HG03039 (cell line): ENCODE measurements around the gene STIM1.
A peak's percentile ranks its signal among the peaks of the same experiment; 100 is the strongest.
"Not testable (repeated sequence)": the region's sequence is repeated elsewhere in the genome, so short reads cannot be mapped to it uniquely, and the experiment has no call there.

Experiments used
- ATAC-seq: cut with Tn5 transposase; IDR thresholded peaks from one replicate; pipeline ENCODE4 v1.9.1; 2021; ENCODE audit warnings: mild to moderate bottlenecking, moderate library complexity; ENCODE audit not compliant: unreplicated experiment

The STIM1 gene

DNA sequence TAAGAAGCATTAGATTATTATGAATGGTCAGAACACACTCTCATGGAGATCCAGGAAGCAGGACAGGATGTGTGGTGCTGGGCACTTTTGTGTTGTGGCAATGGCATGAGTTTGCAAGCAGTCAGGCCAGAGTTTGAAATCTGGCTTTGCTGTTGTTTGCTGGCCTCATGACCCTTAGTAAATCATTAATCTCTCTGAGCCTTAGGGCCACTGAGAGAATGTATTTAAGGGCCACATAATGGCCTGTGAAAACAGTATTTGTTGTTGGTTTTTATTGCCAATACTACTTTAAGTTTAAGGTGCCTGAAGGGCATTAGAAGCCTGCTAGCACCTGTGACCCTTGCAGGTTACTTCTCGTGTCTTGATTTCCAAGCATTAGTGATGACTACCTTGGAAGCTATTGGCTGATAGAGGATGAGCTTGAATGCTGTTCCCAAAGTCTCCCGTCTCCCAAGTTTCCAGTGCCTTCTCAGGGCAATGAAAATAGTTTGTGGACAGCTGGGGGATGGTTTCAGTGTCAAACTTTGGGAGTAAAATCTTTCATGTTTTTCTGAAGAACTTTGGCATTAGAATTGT lies 24.6 kb downstream of the STIM1 start:
- peak; percentile 16 for ATAC-seq

DNA sequence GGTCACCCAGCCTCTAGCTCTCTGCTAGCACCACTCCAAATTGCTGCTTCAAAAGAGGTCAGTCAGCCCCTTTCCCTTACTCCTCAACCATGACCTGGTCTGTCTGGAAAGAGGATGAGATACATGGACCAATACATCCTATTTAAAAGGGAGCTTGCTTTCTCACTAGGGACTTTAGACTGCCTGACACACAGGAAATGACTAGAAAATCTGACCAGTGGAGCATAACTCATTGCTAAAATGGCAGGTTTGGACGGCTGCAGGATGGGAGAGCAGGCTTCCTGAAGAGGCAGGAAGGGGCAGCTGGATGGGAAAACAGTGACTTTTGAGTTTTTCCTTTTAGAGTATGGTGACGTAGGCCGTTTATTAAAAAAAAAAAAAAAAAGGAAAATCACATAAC lies 25.3 kb downstream of the STIM1 start:
- ATAC-seq, result no peak

DNA sequence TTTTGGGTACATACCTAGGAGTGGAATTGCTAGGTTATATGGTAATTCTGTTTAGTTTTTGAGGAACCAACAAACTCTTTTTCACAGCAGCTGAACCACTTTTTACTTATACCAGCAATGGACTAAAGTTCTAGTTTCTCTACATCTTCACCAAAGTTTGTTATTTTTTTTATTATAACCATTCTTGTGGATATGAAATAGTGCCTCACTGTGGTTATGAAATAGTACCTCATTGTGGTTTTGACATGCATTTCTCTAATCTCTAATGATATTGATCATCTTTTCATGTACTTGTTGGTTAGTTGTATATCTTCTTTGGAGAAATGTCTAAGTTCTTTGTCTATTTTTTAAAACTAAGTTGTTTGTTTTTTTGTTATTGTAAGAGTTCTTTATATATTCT lies 27.2 kb downstream of the STIM1 start:
- ATAC-seq, result no peak

- ATAC-seq, result no peak
Measured at GRCh38 chr11:3885855-3886254, 30.4 kb downstream of the STIM1 start.

GRCh38 chr11:3886985-3887384 lies 31.5 kb downstream of the STIM1 start:
- ATAC-seq, result no peak

GRCh38 chr11:3888876-3889275 lies 33.4 kb downstream of the STIM1 start:
- no peak for ATAC-seq

DNA sequence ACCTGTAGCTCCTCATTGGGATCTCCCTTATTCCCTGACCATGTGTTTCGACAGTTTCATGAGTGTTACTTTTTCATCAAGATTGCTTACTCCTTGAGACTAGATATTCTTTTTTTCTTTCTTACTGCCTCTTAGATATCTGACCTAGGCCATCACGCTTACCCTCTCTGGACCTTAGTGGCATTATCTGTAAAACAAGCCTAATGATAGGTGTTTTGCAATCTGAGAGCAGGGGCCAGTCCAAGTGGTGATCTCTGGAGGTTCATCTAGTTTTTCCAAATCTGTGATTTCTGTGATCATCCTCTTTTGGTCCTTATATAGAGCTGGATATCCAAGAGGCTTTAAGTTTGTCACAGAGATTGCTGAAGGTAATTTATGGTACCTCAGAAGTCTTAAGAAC lies 34.5 kb downstream of the STIM1 start:
- ATAC-seq, result no peak

DNA sequence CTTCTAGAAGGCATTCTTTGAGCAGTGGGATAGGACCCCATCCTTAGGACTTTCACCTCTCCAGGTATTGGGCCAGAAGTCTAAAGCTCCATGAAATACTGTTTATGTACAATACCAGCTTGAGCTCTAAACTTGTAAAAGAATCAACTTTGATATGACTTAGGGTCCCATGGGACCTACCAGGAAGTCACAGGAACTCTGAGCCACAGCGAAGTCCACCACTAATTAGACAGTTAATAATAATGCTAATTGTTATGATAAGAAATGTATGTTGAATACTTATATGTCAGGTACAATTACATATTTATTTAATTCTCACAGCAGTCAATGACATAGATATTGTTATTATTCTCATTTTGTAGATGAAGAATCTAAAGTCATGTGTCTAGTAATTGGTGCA lies 35.3 kb downstream of the STIM1 start:
- ATAC-seq, result no peak

DNA sequence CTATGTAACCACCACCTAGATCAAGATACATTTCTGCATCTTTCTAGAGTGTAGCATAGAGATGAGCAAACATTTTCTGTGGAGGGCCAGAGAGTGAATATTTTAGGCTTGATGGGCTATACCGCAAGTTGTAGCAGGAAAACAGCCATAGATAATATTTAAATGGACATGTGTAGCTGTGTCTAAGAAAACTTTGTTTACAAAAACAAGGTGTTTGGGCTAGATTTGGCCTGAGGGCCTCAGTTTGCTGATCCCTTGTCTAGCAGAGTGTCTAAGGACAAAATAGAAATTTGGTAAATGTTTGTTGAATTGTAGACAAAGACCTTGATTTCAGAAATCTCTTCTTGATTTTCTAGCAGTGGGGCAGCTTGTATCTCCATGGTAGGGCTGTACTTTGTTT lies 36.3 kb downstream of the STIM1 start:
- ATAC-seq, result no peak

- no peak for ATAC-seq
Measured at GRCh38 chr11:3892156-3892555, 36.7 kb downstream of the STIM1 start.

GRCh38 chr11:3893311-3893710 lies 37.8 kb downstream of the STIM1 start:
- ATAC-seq, result no peak

DNA sequence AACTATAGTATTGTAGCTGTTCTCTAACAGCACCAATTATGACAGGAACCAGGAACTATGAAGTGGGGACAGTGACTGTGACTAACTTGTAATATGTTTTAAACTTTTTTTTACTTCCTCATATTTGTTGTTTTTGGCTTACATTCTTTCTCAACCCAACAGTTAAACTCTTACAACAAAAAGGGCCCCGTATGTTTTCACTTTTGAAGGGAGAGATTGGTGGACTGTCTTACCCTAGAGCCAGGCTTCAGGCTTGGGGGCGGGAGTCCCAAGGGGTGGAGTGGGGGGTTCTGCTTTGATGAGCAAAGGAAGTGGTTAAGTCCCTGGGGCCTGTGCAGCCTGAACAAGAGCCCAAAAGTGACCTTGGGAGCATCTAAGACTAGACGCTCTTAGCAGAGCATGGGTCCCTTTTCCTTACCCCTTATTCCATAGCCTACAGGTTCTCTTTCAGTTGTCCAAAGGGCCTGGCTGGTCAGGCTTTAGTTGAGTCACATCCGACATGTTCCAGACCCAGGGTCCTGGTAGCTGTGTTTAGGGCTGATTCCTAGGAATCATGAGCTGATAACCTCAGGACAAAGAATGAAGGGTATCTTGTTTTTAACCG lies 38.8 kb downstream of the STIM1 start:
- ATAC-seq, result peak; percentile 98

GRCh38 chr11:3896644-3897043 lies 41.2 kb downstream of the STIM1 start:
- no peak for ATAC-seq

DNA sequence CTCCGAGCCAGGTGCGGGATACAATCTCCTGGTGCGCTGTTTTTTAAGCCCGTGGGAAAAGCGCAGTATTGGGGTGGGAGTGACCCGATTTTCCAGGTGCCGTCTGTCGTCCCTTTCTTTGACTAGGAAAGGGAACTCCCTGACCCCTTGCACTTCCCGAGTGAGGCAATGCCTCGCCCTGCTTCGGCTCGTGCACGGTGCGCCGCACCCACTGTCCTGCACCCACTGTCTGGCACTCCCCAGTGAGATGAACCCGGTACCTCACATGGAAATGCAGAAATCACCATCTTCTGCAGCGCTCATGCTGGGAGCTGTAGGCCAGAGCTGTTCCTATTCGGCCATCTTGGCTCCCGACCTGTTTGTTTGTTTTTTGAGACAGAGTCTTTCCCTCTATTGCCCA lies 44.8 kb downstream of the STIM1 start:
- not testable (repeated sequence) for ATAC-seq

- ATAC-seq, result no peak
Measured at GRCh38 chr11:3901249-3902025, 46.0 kb downstream of the STIM1 start.

GRCh38 chr11:3902441-3902840 lies 47.0 kb downstream of the STIM1 start:
- ATAC-seq, result no peak

DNA sequence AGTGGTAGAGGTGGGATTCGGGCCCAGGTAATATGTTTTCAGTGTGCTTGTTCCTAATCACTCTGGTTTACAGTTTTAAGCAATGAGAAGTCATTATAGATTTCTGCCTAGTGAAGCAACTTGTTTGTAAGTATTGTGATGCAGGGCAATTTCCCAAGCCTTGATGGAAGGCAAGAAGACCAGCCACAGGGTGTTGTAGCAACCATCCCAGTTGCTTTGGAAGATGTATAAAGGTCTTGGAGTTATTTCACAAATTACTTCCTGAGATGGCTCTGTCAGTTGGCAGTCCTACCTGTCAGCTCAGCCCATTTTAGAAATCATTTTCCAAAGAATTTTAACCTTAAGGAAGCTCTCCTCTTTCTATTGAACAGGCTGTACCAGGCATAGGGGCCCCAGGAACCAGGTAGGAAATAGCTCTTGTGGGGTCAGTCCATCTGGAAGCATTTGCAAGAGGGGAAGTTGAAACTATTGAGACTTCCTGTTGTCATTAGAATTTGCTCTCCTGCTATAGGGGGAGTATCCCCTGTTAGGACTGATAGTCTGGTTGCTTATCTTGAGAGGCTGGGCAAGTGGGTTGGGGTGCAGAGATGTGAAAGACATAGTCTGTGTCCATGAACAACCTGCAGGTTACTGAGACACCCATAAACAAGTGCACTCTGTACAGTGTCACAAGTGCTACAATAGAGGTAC lies 47.9 kb downstream of the STIM1 start:
- ATAC-seq, result no peak

DNA sequence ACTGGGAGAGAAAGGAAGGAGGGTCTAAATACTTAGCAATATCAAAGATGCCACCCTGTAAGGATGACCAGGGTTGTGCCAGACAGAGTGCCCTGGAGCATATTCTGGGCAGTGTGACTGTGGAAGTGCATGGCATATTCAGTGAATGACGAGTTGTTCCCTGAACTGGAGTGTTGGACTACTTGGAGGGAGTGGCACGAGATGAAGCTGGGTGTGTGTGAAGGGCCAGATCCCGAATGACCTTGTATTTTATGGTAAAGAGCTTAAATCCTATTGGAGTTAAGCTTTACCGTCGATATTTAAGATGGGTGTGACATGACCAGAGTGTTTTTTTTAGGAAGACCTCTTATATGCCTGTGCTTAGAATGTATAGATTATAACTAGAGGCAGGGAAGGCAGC lies 48.8 kb downstream of the STIM1 start:
- no peak for ATAC-seq

GRCh38 chr11:3905080-3905953 lies 49.9 kb downstream of the STIM1 start:
- ATAC-seq, result peak; percentile 88

DNA sequence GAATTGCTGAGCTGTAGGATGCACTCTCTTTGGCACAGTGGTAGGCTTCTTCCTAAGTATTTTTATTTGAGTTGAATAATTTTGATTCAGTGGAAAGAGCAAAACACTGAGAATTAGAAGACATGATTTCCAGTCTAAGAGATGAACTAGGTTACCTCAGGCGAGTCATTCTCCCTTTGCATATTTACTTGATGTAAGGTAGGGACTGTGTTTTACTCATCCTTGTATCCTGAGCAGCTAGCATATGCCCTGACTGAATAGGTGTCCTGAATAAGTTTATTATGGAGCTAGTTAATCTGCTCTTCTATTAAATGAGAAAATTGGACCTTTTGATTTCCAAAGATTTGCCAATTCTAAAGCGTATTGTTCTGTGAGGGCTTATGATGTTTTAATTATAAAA lies 50.7 kb downstream of the STIM1 start:
- ATAC-seq, result no peak

- no peak for ATAC-seq
Measured at GRCh38 chr11:3907590-3907989, 52.1 kb downstream of the STIM1 start.
